NT2/D1 (cell line): ENCODE data around the gene FMNL2.

ENCODE experiments used
- SUZ12 ChIP-seq: IDR thresholded peaks from 2 replicates; pipeline ENCODE4 v1.6.1; 2011; ENCODE audit not compliant: insufficient read length, insufficient read depth; ENCODE audit errors: extremely low read depth
- ZNF274 ChIP-seq: IDR thresholded peaks from 2 replicates; pipeline ENCODE4 v1.6.1; 2011; ENCODE audit warnings: mild to moderate bottlenecking, low read depth, low read length

DNA sequence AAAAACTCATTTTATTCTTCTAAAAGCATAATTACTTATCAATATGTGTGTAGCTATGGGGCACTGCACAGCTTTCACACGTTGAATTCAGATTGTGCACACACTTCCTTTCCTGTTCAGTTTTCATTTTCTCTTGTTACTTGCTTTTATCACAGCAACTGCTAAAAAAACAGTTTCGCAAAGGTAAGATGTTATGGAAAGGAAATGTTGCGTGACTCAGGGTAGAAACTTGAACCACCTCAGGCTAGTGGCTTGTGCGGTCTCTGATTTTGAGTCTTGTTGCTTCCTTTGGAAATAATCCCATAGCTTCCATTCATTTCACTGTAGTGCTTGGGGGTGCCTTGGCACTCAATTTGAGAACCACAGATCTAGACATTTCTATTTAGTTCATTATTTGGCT is 171.9 kb downstream of the FMNL2 start:
- TF ChIP-seq ZNF274 (no peak), SUZ12 (no peak)
